Breast epithelium (tissue), 3 donors: Measurements from ENCODE around the gene ZNF451.

Experiments
- POLR2A ChIP-seq: fragments of 450-650 bp; IDR thresholded peaks from one replicate; pipeline ENCODE4 v1.6.1; 2016; ENCODE audit warnings: antibody characterized with exemption, mild to moderate bottlenecking, moderate library complexity
- POLR2AphosphoS5 ChIP-seq, 3 donors: sonication (generic); formaldehyde crosslinking; IDR thresholded peaks; one replicate each; pipeline ENCODE4 v1.6.1; 2017; ENCODE audit warnings: antibody characterized with exemption in 3 of 3
- TF ChIP-seq, protein P1 (sequence below), 3 donors: fragments of 450-650 bp; IDR thresholded peaks; one replicate each; pipeline ENCODE4 v1.5.1; 2016 to 2017; ENCODE audit warnings: antibody characterized with exemption in 3 of 3, mild to moderate bottlenecking in 3 of 3, moderate library complexity in 3 of 3

DNA sequence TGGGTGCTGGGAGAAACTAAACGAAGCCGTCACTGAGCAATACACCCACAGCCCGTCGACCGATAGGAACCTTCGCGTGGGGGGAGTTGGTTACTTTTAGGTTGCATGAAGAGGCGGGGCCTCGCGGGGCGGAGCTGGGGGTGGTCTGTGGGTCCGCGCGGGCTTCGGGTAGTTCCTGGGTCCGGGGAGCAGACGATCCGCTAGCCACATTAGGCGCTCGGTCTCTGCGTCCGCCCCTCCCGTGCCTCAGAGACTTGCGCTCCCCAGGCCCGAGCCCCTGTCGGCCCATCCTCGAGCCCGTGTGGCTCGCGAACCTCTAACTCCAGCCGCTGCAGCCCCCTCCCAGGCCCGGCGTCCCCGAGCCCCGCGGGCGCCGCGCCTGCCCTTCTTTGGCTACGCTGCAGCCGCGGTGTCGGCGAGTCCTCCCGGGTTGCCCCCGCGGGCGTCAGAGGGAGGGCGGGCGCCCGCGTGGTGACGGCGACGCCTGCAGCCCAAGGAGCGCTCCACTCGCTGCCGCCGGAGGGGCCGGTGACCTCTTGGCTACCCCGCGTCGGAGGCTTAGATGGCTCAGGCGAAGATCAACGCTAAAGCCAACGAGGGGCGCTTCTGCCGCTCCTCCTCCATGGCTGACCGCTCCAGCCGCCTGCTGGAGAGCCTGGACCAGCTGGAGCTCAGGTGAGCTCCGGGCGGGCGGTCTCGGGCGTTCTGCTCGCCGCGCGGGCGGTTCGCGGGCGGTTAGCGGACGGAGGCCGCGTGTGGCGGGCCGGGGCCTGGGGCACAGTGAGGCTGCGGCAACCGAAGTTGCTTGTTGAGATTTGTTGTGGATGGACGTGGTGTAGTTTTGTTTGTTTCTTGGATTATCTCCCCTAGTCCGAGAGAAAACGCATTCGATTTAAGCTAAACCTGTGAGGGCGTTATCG, 82.4 kb downstream of the ZNF451 start, which contains the start of gene BAG2:
- TF ChIP-seq, protein P1, sequence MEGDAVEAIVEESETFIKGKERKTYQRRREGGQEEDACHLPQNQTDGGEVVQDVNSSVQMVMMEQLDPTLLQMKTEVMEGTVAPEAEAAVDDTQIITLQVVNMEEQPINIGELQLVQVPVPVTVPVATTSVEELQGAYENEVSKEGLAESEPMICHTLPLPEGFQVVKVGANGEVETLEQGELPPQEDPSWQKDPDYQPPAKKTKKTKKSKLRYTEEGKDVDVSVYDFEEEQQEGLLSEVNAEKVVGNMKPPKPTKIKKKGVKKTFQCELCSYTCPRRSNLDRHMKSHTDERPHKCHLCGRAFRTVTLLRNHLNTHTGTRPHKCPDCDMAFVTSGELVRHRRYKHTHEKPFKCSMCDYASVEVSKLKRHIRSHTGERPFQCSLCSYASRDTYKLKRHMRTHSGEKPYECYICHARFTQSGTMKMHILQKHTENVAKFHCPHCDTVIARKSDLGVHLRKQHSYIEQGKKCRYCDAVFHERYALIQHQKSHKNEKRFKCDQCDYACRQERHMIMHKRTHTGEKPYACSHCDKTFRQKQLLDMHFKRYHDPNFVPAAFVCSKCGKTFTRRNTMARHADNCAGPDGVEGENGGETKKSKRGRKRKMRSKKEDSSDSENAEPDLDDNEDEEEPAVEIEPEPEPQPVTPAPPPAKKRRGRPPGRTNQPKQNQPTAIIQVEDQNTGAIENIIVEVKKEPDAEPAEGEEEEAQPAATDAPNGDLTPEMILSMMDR (IDR thresholded peaks at IDR 0.05) = peak in 1 of 3 donors; percentile 28
- peak in 2 of 3 donors; percentile 18 to 31 for TF ChIP-seq POLR2AphosphoS5 (IDR thresholded peaks at IDR 0.05)
- no peak for TF ChIP-seq POLR2A
